Liver (tissue), 9 donors: ENCODE results near the gene ELP4. TPM values are rescaled to one million over a fixed set of nuclear protein-coding genes. Genes with fewer than 3 reads are reported as not detected.

Experiments
- DNase-seq: peaks from one replicate; pipeline ENCODE4 v3.0.0-alpha.2; 2017; ENCODE audit warnings: low spot score
- H3K27ac ChIP-seq, 2 donors: one replicate each; pipeline ENCODE4 v1.7.0; 2013; ENCODE audit warnings: inconsistent platforms in 2 of 2, low read length in 2 of 2, control low read depth in 1 of 2, low read depth in 1 of 2, mild to moderate bottlenecking in 1 of 2
- H3K27me3 ChIP-seq, 4 donors: one replicate each; pipeline versions ENCODE4 v1.6.1 to v1.7.0; 2013; ENCODE audit warnings: low read length in 3 of 4, inconsistent platforms in 1 of 4, mild to moderate bottlenecking in 1 of 4, moderate library complexity in 1 of 4; ENCODE audit not compliant: control insufficient read depth in 4 of 4, insufficient read depth in 4 of 4
- H3K36me3 ChIP-seq, 4 donors: one replicate each; pipeline versions ENCODE4 v1.6.1 to v1.7.0; 2013; ENCODE audit warnings: low read length in 3 of 4, mild to moderate bottlenecking in 3 of 4, low read depth in 1 of 4, moderate library complexity in 1 of 4; ENCODE audit not compliant: control insufficient read depth in 4 of 4, insufficient read depth in 3 of 4
- H3K4me1 ChIP-seq, 4 donors: one replicate each; pipeline versions ENCODE4 v1.6.1 to v1.7.0; 2013; ENCODE audit warnings: low read length in 3 of 4, mild to moderate bottlenecking in 3 of 4, moderate library complexity in 1 of 4; ENCODE audit not compliant: control insufficient read depth in 4 of 4, insufficient read depth in 4 of 4
- H3K4me3 ChIP-seq, 3 donors: one replicate each; pipeline versions ENCODE4 v1.6.1 to v1.7.0; 2013; ENCODE audit warnings: low read length in 3 of 3, control low read depth in 1 of 3, low read depth in 1 of 3, mild to moderate bottlenecking in 1 of 3
- H3K9ac ChIP-seq, 2 donors: one replicate each; pipeline ENCODE4 v1.7.0; 2013; ENCODE audit warnings: low read length in 2 of 2, mild to moderate bottlenecking in 2 of 2, moderate library complexity in 2 of 2, control low read depth in 1 of 2, low read depth in 1 of 2
- H3K9me3 ChIP-seq, 4 donors: one replicate each; pipeline versions ENCODE4 v1.6.1 to v1.7.0; 2013; ENCODE audit warnings: low read length in 3 of 4; ENCODE audit not compliant: control insufficient read depth in 4 of 4
- CTCF ChIP-seq: fragments of 150-350 bp; IDR thresholded peaks from 2 replicates; pipeline ENCODE4 v1.5.1; 2017; ENCODE audit warnings: improper control_type of control experiment, low read depth, low read length; ENCODE audit not compliant: missing input control
- EGR1 ChIP-seq, 2 donors: IDR thresholded peaks; 2 replicates each; pipeline ENCODE4 v1.6.1; 2016 to 2018; ENCODE audit warnings: antibody characterized with exemption in 2 of 2, low read depth in 2 of 2
- FOXA1 ChIP-seq: IDR thresholded peaks from 2 replicates; pipeline ENCODE4 v1.6.1; 2016; ENCODE audit warnings: antibody characterized with exemption
- FOXA2 ChIP-seq: IDR thresholded peaks from 2 replicates; pipeline ENCODE4 v1.6.1; 2016; ENCODE audit warnings: antibody characterized with exemption
- GABPA ChIP-seq, 2 donors: IDR thresholded peaks in 1 of 2; conservative IDR thresholded peaks in 1 of 2; 2 replicates each; pipeline ENCODE4 v1.6.1; 2016; ENCODE audit warnings: antibody characterized with exemption in 2 of 2, mild to moderate bottlenecking in 1 of 2, moderate library complexity in 1 of 2
- HNF4A ChIP-seq, 2 donors: conservative IDR thresholded peaks; 2 replicates each; pipeline ENCODE4 v1.6.1; 2016; ENCODE audit warnings: antibody characterized with exemption in 2 of 2, mild to moderate bottlenecking in 2 of 2
- HNF4G ChIP-seq: IDR thresholded peaks from 2 replicates; pipeline ENCODE4 v1.6.1; 2016; ENCODE audit warnings: antibody characterized with exemption
- JUND ChIP-seq, 2 donors: IDR thresholded peaks; 2 replicates each; pipeline ENCODE4 v1.6.1; 2016; ENCODE audit warnings: antibody characterized with exemption in 2 of 2
- NR2F2 ChIP-seq: IDR thresholded peaks from 2 replicates; pipeline ENCODE4 v1.6.1; 2016; ENCODE audit warnings: antibody characterized with exemption
- RAD21 ChIP-seq, 2 donors: IDR thresholded peaks; 2 replicates each; pipeline ENCODE4 v1.6.1; 2016; ENCODE audit warnings: antibody characterized with exemption in 2 of 2, mild to moderate bottlenecking in 2 of 2
- RXRA ChIP-seq, 2 donors: IDR thresholded peaks; 2 replicates each; pipeline ENCODE4 v1.6.1; 2017 to 2018; ENCODE audit warnings: antibody characterized with exemption in 2 of 2, mild to moderate bottlenecking in 1 of 2
- SP1 ChIP-seq: IDR thresholded peaks from 2 replicates; pipeline ENCODE4 v1.6.1; 2018; ENCODE audit warnings: antibody characterized with exemption, mild to moderate bottlenecking
- TAF1 ChIP-seq: conservative IDR thresholded peaks from 2 replicates; pipeline ENCODE4 v1.6.1; 2016; ENCODE audit warnings: antibody characterized with exemption, mild to moderate bottlenecking
- YY1 ChIP-seq: IDR thresholded peaks from 2 replicates; pipeline ENCODE4 v1.6.1; 2016; ENCODE audit warnings: antibody characterized with exemption, mild to moderate bottlenecking
- WGBS: extraction: QIAGEN DNeasy Blood & Tissue Kit; methylation state at CpG from one replicate; pipeline ENCODE4 v1.1.7; 2013; 5-methylcytosine and 5-hydroxymethylcytosine counted together
- polyA plus RNA-seq, 2 donors: library from polyadenylated mRNA; stranded (reverse) in 1 of 2; unstranded in 1 of 2; fragments of 200-250 nt in 1 of 2; fragments of >200 nt in 1 of 2; fragmentation: Nextera tagmentation in 1 of 2; extraction: Ambion mirVana in 1 of 2; gene quantifications; one replicate each; pipeline versions ENCODE4 v1.2.1 to v1.2.3, GENCODE V29; 2013 to 2015
- total RNA-seq, 2 donors: library from RNA; depleted of rRNA; stranded (reverse); fragments of >200 nt; gene quantifications; one replicate each; pipeline ENCODE4 v1.2.3, GENCODE V29; 2014
- TF ChIP-seq, protein P1 (sequence below): IDR thresholded peaks from 2 replicates; pipeline ENCODE4 v1.6.1; 2016; ENCODE audit warnings: antibody characterized with exemption
- TF ChIP-seq, protein P2 (sequence below): IDR thresholded peaks from 2 replicates; pipeline ENCODE4 v1.6.1; 2016; ENCODE audit warnings: antibody characterized with exemption, mild to moderate bottlenecking
- TF ChIP-seq, protein P3 (sequence below): IDR thresholded peaks from 2 replicates; pipeline ENCODE4 v1.6.1; 2016; ENCODE audit warnings: antibody characterized with exemption
- TF ChIP-seq, protein P4 (sequence below): IDR thresholded peaks from 2 replicates; pipeline ENCODE4 v1.6.1; 2016; ENCODE audit warnings: antibody characterized with exemption
- donor health status: healthy.
- donor health status: healthy.
- donor health status: healthy.
- donor health status: healthy.
- donor health status: healthy.

The ELP4 gene
- total and polyA plus RNA-seq, 4 donors, result 6.0 to 18.8 (median 12.5) TPM

- Histone ChIP-seq H3K4me1 (peaks cover 15 to 19% (median 18%) of the 10 kb centered on the region in 4 donors), H3K27ac (no peak overlapping the region), H3K9ac (no peak overlapping the region), H3K9me3 (peaks cover 0 to 8% (median under 1%) of the 10 kb centered on the region in 4 donors), H3K4me3 (no peak overlapping the region), H3K36me3 (no peaks in the 10 kb centered on the region), H3K27me3 (peaks cover 1 to 53% (median 26%) of the 10 kb centered on the region in 4 donors)
- TF ChIP-seq RXRA (IDR thresholded peaks at IDR 0.05) (no peak), YY1 (no peak), RAD21 (IDR thresholded peaks at IDR 0.05) (no peak), TAF1 (no peak), JUND (IDR thresholded peaks at IDR 0.05) (no peak), GABPA (IDR thresholded peaks at IDR 0.05 in 1 of 2, conservative IDR thresholded peaks at IDR 0.05 in 1 of 2) (no peak), HNF4G (no peak), EGR1 (IDR thresholded peaks at IDR 0.05; ENCODE audit: low read depth in 2 of 2) (no peak), HNF4A (conservative IDR thresholded peaks at IDR 0.05) (no peak), SP1 (no peak), NR2F2 (no peak), FOXA1 (no peak), CTCF (no peak), FOXA2 (no peak)
- TF ChIP-seq, protein P1, sequence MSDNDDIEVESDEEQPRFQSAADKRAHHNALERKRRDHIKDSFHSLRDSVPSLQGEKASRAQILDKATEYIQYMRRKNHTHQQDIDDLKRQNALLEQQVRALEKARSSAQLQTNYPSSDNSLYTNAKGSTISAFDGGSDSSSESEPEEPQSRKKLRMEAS, result no peak
- TF ChIP-seq, protein P2, sequence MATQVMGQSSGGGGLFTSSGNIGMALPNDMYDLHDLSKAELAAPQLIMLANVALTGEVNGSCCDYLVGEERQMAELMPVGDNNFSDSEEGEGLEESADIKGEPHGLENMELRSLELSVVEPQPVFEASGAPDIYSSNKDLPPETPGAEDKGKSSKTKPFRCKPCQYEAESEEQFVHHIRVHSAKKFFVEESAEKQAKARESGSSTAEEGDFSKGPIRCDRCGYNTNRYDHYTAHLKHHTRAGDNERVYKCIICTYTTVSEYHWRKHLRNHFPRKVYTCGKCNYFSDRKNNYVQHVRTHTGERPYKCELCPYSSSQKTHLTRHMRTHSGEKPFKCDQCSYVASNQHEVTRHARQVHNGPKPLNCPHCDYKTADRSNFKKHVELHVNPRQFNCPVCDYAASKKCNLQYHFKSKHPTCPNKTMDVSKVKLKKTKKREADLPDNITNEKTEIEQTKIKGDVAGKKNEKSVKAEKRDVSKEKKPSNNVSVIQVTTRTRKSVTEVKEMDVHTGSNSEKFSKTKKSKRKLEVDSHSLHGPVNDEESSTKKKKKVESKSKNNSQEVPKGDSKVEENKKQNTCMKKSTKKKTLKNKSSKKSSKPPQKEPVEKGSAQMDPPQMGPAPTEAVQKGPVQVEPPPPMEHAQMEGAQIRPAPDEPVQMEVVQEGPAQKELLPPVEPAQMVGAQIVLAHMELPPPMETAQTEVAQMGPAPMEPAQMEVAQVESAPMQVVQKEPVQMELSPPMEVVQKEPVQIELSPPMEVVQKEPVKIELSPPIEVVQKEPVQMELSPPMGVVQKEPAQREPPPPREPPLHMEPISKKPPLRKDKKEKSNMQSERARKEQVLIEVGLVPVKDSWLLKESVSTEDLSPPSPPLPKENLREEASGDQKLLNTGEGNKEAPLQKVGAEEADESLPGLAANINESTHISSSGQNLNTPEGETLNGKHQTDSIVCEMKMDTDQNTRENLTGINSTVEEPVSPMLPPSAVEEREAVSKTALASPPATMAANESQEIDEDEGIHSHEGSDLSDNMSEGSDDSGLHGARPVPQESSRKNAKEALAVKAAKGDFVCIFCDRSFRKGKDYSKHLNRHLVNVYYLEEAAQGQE, result no peak
- TF ChIP-seq, protein P3, sequence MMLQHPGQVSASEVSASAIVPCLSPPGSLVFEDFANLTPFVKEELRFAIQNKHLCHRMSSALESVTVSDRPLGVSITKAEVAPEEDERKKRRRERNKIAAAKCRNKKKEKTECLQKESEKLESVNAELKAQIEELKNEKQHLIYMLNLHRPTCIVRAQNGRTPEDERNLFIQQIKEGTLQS, result no peak
- TF ChIP-seq, protein P4, sequence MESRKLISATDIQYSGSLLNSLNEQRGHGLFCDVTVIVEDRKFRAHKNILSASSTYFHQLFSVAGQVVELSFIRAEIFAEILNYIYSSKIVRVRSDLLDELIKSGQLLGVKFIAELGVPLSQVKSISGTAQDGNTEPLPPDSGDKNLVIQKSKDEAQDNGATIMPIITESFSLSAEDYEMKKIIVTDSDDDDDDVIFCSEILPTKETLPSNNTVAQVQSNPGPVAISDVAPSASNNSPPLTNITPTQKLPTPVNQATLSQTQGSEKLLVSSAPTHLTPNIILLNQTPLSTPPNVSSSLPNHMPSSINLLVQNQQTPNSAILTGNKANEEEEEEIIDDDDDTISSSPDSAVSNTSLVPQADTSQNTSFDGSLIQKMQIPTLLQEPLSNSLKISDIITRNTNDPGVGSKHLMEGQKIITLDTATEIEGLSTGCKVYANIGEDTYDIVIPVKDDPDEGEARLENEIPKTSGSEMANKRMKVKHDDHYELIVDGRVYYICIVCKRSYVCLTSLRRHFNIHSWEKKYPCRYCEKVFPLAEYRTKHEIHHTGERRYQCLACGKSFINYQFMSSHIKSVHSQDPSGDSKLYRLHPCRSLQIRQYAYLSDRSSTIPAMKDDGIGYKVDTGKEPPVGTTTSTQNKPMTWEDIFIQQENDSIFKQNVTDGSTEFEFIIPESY, result no peak
- DNase-seq, result no peak
- WGBS, result 5% methylated on average over 48 of the region's 48 CpGs
Observed at GRCh38 chr11:31799435-31800397, 290.1 kb downstream of the ELP4 start.
